Stimulated activated CD8-positive, alpha-beta memory T cell treated with anti-CD3 and anti-CD28 coated beads, Interleukin-15, amount 100 ng/mL, for 24 hours (primary cell): ENCODE measurements around the gene CYB5RL.
"Not testable (repeated sequence)": the region's sequence is repeated elsewhere in the genome, so short reads cannot be mapped to it uniquely, and the experiment has no call there.

ENCODE experiments used
- DNase-seq: peaks from one replicate; pipeline ENCODE4 v3.0.0-alpha.2; 2020; ENCODE audit warnings: low read depth

The CYB5RL gene

DNA sequence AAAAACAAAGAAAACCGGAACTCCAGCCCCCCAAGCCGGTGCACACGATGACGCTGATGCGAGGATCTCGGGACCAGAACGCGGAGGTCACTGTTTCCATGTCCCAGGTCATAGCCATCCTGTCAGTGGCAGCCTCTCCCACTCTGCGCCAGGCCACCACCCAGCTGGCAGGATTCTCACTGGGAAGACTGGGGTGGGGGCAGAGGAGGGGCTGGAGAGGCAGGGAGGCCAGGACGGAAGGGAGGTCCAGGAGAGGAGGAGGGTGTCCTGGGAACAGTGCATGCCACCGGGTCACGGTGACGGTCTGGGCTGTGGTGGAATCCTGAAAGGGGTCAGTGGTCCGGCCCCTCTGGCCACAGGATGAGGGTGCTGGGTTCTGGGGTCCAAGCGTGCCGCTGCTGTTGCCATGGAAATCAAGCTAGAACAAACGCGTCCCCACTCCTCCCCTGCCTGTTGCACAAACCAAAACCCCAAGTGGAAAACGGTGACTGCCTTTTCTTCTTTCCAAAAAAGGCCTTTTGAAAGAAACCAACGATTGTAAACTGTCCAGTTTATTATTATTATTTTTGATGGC, 26.2 kb upstream of the CYB5RL start:
- DNase-seq, result no peak

DNA sequence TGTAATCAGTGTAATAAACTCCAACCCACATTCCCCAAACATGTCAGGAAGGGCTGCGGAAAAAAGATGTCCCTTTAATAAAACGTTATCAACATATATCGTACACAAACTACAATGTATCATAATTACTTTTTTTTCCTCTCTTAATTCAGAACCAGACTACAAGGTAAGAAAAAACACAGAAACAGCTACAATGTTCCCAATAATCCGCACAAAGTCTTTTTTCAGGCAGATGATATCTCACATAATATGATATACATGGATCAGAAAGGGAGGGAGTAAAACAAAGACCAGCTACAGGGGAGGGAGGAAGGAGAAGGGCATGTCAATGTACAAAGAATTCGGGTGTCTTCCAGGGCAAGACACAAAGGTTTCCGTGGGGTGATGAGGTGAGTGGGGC, 25.5 kb upstream of the CYB5RL start:
- DNase-seq, result no peak

DNA sequence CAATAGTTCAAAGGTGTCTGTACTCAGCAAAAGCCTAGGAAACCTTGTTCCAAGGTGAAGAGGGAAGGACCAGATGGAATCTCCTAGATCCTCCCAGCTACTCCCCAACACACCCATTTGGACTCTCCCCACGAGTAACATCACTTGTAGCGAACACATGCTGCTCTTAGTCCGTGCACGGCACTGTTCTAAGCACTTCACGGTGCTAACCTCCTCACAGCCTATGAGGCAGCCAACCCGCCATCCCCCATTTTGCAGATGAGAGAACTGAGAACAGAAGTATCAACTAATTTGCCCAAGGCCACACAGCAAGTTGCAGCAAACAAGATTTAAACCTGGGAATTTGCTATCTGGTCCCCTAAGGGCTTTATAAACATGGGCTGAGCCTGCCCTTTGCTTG, 24.4 kb upstream of the CYB5RL start:
- DNase-seq, result no peak

DNA sequence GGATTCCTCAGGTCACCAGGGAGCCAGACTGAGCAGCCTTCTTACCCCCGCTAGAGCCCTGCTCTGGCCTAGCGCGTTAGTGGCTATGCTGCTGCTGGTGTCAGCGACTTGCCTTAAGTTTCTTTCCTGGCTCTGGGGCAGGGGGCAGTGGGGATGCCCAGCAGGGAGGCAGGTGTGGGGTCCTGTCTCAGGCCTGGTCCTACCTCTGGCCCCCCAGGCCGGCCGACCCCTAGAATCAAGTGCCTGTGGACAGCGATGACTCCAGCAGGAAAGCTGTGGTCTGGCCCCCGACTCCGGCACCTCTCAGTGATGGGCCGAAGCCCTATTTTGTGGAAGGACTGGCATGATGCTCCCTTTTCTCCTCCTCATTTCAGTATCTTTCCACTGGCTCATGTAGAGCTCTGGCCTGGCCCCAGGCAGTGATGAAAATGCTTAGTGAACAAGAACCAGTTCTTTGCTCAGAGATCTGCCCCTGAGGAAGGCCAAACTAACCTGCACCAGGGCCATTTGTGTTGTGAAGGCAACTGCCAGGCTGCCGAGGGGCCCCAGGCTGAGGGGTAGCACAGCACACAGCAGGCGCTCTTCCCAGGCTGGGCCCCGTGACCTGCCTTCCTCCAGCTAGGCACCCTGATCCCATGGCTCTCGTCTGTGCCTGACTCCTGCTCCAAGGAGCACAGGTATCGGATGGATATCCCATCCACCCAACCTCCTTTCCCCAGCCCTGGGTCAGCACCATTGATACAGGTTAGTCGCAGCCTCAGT, 23.8 kb upstream of the CYB5RL start:
- DNase-seq, result no peak

DNA sequence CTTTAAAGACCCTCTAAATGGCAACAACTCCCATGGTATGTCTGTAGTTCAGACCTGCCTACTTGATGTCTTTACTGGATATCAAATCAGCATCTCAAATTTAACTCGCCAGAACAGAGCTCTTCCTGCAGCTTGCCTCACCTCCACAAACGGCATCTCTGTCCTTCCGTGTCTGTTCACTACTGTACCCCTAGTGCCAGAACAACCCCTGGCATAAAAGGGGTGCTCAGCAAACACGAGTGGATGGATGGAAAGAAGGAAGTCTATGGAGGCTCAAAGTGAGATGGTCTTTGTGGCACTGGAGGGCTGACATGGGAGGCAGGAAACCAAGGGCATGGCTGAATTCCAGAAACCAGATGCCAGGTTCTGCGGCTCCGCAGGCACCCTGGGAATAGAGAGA, 22.9 kb upstream of the CYB5RL start:
- DNase-seq, result no peak

DNA sequence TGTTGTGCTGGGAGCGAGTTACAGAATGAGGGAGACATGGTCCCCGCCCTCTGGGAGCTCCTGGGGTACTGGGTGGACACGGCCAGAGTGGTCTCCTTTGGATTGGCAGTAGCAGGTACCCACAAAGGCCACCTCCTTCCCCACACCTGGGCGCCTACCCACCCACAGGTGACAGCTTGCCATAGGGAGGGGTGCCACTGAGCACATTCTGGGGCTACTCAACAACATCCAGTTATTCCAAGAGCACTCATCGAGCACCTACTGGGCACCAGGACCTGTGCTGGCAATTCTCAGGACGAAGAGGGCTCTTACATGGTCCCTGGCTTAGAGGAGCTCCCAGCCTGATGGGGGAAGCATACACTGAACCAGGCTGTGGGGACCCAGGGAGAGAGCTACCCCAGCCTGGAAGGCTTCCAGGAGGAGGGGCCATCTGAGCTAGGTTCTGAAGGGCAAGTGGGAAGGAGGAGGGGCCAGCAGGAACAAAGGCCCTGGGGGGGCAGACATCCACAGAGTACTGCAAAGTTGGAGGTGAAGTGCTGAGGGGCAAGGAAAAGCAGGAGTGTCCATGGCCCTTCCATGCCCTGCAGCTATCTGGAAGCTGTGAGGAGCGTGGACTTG, 22.1 kb upstream of the CYB5RL start:
- DNase-seq, result no peak

DNA sequence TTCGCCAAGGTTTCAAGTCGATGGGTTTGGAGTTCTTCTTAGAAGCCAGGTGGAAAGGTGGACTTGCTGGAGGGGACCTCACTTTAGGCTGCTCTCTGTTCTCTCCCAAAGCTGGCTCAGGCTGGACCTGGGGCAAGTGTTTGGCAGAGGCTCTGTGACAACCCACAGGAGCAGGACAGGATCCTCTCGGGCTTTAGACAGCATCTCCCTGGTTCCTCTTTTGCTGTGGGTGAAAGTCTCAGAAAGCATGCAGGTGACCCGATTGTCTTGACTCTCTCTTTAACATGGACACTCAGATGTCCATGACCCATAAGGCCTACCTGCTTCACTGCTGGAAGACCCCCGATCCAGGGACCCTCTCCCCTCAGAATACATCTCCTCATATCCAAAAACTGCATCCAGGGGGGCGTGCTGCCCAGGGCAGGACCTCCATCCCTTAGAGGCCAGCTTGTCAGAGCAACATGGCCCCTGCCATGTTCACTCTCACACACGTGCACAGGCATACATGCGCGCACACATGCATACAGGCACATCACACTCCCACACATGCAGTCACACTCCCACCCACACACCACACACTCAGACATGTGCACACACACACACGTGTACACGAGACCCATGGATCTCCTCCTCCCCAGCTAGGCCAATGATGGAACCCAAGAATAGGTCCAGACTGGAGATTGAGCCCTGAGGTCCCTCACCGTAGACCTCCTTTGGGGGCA, 21.4 kb upstream of the CYB5RL start:
- DNase-seq, result no peak

DNA sequence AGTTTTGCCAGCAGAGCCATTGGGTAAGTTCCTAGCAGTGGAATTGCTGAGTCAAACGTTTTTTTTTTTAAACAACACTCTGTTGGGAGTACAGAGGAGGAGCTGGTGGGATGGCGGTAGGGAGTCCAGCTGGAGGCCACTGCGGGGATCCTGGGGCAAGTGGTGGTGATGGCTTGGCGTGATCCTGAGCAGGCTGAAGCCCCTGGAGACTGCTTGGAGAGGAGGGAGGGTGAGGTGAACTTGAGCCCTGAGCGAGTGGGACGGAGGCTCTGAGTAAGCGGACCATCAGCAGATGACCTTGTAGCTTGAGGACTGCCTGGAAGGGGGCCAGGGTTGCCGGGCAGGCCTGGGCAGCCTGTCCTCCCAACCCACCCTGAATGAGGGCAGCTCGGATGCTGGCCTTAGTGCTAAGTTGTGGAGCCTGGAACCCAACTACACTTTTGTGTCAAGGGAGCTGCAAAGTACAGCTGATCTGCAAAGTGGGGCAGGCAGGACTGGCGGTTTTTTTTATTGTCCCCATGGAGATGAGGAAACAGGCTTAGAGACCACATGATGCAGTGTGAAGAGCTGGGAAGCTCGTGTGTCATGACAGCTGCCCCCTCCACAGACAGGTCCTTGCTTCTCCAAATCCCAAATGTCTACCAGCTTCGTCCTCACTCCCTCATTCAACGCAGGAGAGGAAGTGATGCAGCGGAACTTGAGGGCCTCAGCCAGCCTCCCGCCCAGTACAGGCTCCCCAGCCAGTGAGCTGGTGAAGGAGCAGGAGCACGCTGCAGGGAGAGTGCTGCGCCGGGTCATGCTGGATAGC, 20.4 kb upstream of the CYB5RL start:
- DNase-seq, result no peak

DNA sequence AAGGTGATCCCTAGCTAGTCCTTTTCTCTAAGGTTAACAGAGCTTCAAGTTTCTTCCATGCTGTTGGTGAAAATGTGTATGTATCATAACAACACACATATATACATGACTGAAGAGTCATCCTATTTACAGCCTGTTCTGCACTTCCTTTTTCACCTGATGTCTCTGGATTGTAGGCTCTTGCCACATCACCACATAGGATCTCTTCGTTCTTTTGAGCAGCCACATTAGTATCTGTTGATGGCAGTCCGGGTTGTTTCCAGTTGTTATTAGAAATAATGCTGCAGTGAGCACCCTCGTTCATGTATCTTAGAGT, 19.8 kb upstream of the CYB5RL start:
- no peak for DNase-seq

DNA sequence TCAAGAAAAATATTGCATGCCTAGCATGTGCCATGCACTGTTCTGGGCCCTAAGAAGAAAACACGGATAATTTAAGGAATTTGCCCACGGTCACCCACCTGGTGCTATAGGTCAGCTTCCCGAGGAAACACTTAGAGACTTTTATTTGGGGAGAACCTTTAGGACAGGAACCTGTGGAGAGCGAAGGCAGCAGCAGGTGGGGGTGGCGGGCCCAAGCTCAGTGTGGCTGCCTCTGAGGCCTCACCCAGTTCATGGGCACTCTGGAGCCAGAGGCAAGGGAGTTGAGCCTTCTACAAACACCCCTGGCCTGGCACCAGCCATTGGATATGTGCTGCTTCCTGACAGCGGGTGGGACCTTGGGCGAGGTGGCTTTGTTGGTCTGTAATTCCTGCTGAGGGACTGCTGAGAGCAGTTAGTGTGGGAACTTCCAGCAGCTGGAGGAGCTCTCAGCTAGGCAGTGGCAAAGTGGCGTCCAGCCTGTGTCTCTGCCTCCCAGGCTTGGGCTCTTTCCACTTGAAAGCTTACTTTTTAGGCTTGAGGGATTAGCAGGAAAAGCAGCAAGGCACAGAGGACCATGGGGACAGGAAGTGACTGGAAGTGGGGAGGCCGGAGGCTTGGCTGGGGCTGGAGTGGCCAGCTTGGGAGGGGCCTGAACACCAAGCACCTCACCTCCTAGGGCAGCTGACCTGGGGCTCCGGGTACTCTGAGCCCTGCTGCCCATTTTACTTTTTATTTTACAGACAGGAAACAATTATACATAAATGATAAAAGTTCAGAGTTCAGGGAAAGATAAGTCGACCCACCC, 19.3 kb upstream of the CYB5RL start:
- DNase-seq, result no peak

DNA sequence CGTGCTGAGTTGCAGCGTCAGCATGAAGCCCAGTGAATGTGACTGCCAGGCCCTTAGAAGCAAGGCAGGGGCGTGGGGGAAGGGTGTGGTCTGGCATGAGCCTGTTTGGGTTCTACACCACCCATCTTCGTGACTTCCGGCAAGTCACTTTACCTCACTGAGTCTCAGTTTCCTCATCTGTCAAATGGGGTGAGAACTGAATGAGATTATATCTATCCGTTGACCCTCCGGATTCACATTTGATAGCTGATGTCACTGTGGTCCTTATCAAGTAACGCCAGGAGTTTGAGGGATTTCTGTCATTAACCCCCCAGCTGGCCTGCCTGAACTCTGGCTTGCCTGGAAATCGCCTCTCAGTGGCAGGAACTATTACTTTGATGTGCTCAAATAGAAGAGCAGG, 15.7 kb upstream of the CYB5RL start:
- DNase-seq, result no peak

DNA sequence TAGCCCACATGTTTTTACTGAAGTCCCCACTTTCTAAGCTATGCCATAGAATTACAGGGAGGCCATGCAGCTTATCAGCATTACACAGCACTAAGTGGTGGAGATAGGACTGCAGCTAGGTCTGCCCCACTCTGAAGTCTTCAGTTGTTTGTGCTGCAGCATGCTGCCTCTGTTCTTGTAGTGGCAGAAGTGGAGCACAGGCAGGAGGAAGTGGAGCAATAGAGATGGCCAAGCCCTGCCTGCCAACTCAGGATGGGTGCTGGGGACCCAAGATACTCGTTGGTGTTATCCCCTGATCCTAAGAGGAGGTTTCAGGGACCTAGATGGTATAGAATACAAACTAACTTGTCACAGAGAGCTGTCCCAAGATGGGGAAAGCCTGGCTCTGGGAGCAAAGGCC, 13.0 kb upstream of the CYB5RL start:
- no peak for DNase-seq

DNA sequence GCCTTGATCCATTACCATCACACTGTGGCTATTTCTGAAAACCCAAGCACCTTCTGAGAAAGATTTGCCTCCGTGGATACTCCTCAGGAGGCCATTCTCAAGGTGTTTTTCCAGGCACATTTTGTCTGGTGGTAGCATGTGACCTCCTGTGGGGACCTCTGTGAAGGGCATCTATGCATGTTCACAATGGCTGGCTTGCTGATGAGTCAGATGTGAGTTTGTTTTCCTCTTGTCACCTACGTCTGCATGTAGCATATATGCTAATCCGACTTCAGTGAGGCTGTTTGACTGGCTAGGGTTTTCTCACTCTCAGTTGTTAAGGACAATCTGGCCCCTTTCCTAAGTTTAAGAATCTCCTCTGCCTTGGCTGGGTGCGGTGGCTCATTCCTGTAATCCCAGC, 8.1 kb upstream of the CYB5RL start:
- DNase-seq, result not testable (repeated sequence)

DNA sequence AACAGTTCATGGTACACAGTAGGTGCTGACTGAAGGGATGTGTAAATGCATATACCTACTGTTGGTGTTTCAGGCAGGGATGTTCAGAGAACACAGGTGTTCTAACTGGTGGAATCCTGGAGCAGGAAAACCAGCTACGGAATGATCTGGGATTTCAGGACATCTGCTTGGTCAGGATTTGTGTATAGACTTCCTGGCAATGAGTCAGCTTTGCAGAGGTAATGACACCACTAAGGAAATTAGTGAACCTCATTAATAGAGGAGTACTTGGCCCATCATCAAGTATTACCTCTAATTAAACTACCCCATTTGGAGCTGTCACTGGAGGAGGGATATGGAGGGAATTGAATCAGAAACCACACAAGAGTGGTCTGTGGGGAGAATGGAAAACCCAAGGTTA, 7.5 kb upstream of the CYB5RL start:
- DNase-seq, result no peak

DNA sequence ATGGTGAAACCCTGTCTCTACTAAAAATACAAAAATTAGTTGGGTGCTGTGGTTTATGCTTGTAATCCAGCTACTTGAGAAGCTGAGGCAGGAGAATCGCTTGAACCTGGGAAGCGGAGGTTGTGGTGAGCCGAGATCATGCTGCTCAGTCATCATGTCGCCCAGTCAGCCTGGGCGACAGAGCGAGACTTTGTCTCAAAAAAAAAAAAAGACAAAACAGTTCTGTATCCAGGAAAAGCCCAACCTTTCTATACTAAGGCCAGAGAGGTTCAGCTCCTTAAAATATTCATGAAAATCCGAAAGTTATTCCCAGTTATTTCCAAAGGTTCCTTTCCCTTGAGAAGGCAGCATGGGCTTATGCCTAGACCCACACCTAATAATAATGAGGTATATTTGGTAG, 4.4 kb upstream of the CYB5RL start:
- no peak for DNase-seq

DNA sequence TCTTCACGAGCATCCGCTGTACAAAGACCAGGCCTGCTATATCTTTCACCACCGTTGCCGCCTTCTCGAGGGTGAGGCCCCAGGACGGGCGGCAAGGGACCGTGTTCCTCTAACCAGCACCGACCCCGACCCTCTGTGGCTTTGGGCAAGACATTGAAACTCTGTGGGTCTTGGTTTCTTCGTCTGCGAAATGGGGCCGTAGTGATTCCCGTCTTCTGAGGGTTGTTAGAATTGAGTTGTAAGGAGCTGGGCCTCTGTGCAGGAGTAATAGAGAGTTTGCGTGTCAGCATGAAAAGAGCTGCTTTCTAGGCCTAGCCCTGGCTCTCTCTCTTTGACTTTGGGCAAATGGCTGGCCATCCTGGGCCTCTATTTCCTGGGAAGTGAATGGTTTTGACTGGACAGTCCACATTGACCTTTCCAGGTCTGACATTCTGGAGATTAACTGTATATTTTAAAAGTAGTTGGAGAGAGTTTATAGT, 728 bp upstream of the CYB5RL start:
- no peak for DNase-seq

DNA sequence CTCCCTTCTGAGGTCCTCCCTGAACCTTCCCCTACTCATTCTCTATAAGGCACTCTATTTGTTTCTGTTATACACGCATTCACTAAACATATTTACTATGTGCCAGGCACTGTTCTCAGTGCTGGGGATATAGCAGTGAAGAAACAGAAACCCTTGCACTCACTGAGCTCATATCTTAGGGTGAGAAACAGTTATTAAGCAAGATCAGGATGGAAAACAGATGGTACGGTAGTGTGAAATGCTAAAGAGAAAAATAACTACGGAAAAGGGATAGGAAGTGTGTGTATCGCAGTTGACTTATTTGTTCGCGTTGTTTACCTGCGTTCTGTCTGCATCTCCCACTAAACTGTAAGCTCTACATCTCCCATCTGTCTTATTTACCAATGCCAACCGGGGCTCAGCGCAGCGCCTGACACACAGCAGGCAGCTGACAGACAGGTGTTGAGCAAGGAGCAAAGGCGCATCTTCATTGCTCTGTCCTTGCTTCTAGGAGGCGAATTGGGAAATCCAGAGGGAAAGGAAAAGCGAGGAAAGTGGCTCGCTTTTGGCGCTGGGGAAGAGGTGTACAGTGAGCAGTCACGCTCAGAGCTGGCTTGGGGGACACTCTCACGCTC, 572 bp downstream of the CYB5RL start:
- no peak for DNase-seq

DNA sequence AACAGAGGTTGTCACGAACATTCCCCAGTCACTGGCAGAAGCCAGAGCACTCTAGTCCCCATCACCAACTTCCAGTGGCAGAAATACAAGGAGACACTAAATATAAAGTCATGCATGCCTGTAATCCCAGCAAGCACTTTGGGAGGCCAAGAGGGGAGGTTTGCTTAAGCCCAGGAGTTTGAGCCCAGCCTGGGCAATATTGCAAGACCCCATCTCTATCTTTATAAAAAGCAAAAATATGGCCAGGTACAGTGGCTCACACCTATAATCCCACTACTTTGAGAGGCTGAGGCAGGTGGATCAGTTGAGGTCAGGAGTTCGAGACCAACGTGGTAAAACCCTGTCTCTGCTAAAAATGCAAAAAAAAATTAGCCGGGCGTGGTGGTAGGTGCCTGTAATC, 6.4 kb downstream of the CYB5RL start:
- DNase-seq, result no peak

DNA sequence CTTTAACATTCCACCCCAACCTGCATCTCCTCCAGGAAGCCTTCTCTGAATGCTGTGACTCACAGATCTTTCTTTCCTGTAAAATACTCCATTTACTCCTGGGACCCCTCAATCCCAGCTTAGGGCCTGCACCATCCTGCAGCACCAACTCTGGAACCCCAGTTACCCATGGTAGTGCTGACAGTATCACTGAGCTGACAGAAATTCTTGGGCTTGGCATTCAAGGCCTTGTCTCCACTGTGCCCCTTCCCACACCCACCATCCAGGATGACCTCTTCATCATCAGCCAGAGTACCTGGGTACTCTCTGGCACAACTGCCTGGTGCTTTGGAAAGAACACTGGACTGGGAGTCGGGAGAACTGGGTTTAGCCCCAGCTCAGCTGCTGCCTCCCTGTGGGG, 8.3 kb downstream of the CYB5RL start:
- no peak for DNase-seq

DNA sequence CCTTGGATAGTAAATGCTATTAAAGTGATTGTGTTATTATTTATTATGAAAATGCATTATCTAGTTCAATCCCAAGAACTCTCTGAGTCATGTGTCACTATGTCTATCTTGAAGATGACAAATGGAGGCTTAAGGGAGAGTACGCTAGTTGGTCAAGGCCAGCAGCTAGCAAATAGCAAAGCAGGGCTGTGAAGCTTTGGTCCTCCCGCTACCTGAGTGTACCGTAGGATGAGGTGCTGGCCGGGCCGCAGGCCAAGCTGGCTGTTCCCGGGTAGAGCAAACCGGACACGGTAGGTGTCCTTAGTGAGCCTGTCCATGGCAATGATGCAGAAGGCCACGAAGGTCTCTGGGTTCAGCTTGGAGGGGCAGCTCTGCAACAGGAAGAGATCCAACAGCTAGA, 9.3 kb downstream of the CYB5RL start:
- no peak for DNase-seq

DNA sequence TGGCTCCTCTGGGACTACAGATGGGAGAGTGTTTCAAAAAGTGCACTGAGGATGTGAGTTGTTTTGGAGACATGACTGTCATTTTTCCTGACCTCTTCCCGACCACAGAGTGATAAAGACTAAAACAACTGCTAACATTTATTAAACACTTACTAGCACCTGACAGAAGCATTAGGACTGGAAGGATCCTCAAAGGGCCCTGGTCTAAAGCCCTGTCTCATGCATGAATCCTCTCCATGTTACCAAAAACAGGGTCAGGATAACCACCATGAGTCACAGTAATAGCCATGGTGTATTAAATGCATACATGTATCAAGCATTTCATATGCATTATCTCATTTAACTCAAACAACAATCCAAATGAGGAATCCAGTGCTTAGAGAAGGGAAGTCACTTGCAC, 11.5 kb downstream of the CYB5RL start:
- no peak for DNase-seq
